GM23338 (cell line): ENCODE measurements around the gene CCNB3. TPM values are rescaled to one million over a fixed set of nuclear protein-coding genes. Genes with fewer than 3 reads are reported as not detected.

Experiments used
- ATAC-seq: fragments of 200-7000 bp; cut with Tn5 transposase; 3 replicates; pipeline ENCODE4 v1.9.1; 2020
- DNase-seq: peaks from one replicate; pipeline ENCODE4 v3.0.0-alpha.2; 2015; ENCODE audit warnings: low spot score
- H2AFZ ChIP-seq: fragments of 200-600 bp; sonication (generic); 2 replicates; pipeline ENCODE4 v1.8.0; 2016; ENCODE audit warnings: antibody characterized with exemption, mild to moderate bottlenecking, moderate library complexity
- H3F3A ChIP-seq: fragments of 200-600 bp; sonication (generic); replicated peaks from 2 replicates; pipeline ENCODE4 v1.8.0; 2017; ENCODE audit warnings: antibody characterized with exemption, mixed run types, low read depth
- H3K27ac ChIP-seq: fragments of 200-600 bp; sonication (generic); 2 replicates; pipeline ENCODE4 v1.6.1; 2016; ENCODE audit warnings: low read depth
- H3K27me3 ChIP-seq: fragments of 200-600 bp; sonication (generic); 2 replicates; pipeline ENCODE4 v1.8.0; 2016; ENCODE audit warnings: mild to moderate bottlenecking, mixed run types, moderate library complexity; ENCODE audit not compliant: insufficient read depth
- H3K36me3 ChIP-seq: fragments of 200-600 bp; sonication (generic); 2 replicates; pipeline ENCODE4 v1.8.0; 2016; ENCODE audit warnings: mild to moderate bottlenecking; ENCODE audit not compliant: insufficient read depth
- H3K4me1 ChIP-seq: fragments of 200-600 bp; sonication (generic); 2 replicates; pipeline ENCODE4 v1.8.0; 2016; ENCODE audit warnings: mild to moderate bottlenecking, moderate library complexity; ENCODE audit not compliant: insufficient read depth
- H3K4me2 ChIP-seq: fragments of 200-600 bp; sonication (generic); 2 replicates; pipeline ENCODE4 v1.7.1; 2017; ENCODE audit warnings: mixed run types
- H3K4me3 ChIP-seq: fragments of 200-600 bp; sonication (generic); 2 replicates; pipeline ENCODE4 v1.6.1; 2016; ENCODE audit warnings: mixed run types
- H3K79me2 ChIP-seq: fragments of 200-600 bp; sonication (generic); replicated peaks from 2 replicates; pipeline ENCODE4 v1.8.0; 2017; ENCODE audit warnings: mild to moderate bottlenecking; ENCODE audit not compliant: insufficient read depth
- H3K9me2 ChIP-seq: fragments of 200-600 bp; sonication (generic); 2 replicates; pipeline ENCODE4 v1.8.0; 2017; ENCODE audit not compliant: insufficient read depth
- H4K20me1 ChIP-seq: fragments of 200-600 bp; sonication (generic); replicated peaks from 2 replicates; pipeline ENCODE4 v1.8.0; 2017; ENCODE audit warnings: mild to moderate bottlenecking; ENCODE audit not compliant: insufficient read depth
- H3K27ac Mint-ChIP-seq: 2 replicates; pipeline ENCODE4 v1.8.0; 2020; ENCODE audit warnings: inconsistent platforms, mild to moderate bottlenecking, moderate library complexity, mixed read lengths
- H3K27me3 Mint-ChIP-seq: 3 replicates; pipeline ENCODE4 v1.8.0; 2022; ENCODE audit warnings: low read depth, mild to moderate bottlenecking, moderate library complexity, mixed read lengths, inconsistent platforms; ENCODE audit not compliant: insufficient read depth, poor library complexity
- H3K36me3 Mint-ChIP-seq: 3 replicates; pipeline ENCODE4 v1.8.0; 2021; ENCODE audit warnings: low read depth, mild to moderate bottlenecking, inconsistent platforms, moderate library complexity, mixed read lengths
- H3K4me1 Mint-ChIP-seq: 3 replicates; pipeline ENCODE4 v1.8.0; 2020; ENCODE audit warnings: mild to moderate bottlenecking, inconsistent platforms, mixed read lengths
- H3K4me3 Mint-ChIP-seq: 3 replicates; pipeline ENCODE4 v1.8.0; 2021; ENCODE audit warnings: moderate library complexity, mild to moderate bottlenecking, inconsistent platforms, mixed read lengths
- H3K9me3 Mint-ChIP-seq: 3 replicates; pipeline ENCODE4 v1.8.0; 2020; ENCODE audit warnings: moderate library complexity, mild to moderate bottlenecking, inconsistent platforms, mixed read lengths
- CREB1 ChIP-seq: fragments of 250-450 bp; sonication (Bioruptor Pico); IDR thresholded peaks from 2 replicates; pipeline ENCODE4 v1.5.0; 2020; ENCODE audit warnings: low read depth, mild to moderate bottlenecking, moderate library complexity
- CTCF ChIP-seq, 2 experiments: fragments of 200-600 bp in 1 of 2; sonication (generic) in 1 of 2; conservative IDR thresholded peaks; 2 replicates each; pipeline versions ENCODE4 v1.5.1 to v1.6.1; 2016 to 2017; ENCODE audit warnings: antibody characterized with exemption in 2 of 2, low read depth in 2 of 2, mild to moderate bottlenecking in 2 of 2, moderate library complexity in 1 of 2
- ETS1 ChIP-seq: IDR thresholded peaks from 2 replicates; pipeline ENCODE4 v1.6.1; 2016; ENCODE audit warnings: antibody characterized with exemption
- EZH2 ChIP-seq: fragments of 200-600 bp; sonication (generic); IDR thresholded peaks from one replicate; pipeline ENCODE4 v1.8.0; 2017; ENCODE audit warnings: antibody characterized with exemption, mild to moderate bottlenecking, low read depth; ENCODE audit not compliant: unreplicated experiment
- EZH2phosphoT487 ChIP-seq: fragments of 200-600 bp; sonication (generic); IDR thresholded peaks from one replicate; pipeline ENCODE4 v1.8.1; 2018; ENCODE audit warnings: antibody characterized with exemption; ENCODE audit not compliant: unreplicated experiment
- JUNB ChIP-seq: IDR thresholded peaks from one replicate; pipeline ENCODE4 v1.6.1; 2016; ENCODE audit warnings: antibody characterized with exemption; ENCODE audit not compliant: unreplicated experiment
- NANOG ChIP-seq: IDR thresholded peaks from 2 replicates; pipeline ENCODE4 v1.6.1; 2016; ENCODE audit warnings: antibody characterized with exemption, borderline replicate concordance
- POLR2AphosphoS5 ChIP-seq: IDR thresholded peaks from 2 replicates; pipeline ENCODE4 v1.6.1; 2016; ENCODE audit warnings: antibody characterized with exemption, low read depth
- STAT1 ChIP-seq: IDR thresholded peaks from one replicate; pipeline ENCODE4 v1.6.1; 2016; ENCODE audit warnings: antibody characterized with exemption; ENCODE audit not compliant: unreplicated experiment
- ZNF114 ChIP-seq: fragments of 250-450 bp; sonication (Bioruptor Pico); IDR thresholded peaks from 2 replicates; pipeline ENCODE4 v1.5.0; 2020; ENCODE audit warnings: mild to moderate bottlenecking, moderate library complexity
- ZNF331 ChIP-seq: fragments of 250-450 bp; sonication (Bioruptor Pico); IDR thresholded peaks from 2 replicates; pipeline ENCODE4 v1.5.0; 2020; ENCODE audit warnings: low read depth, mild to moderate bottlenecking, moderate library complexity
- polyA plus RNA-seq: library from polyadenylated mRNA; unstranded; fragments of >200 nt; fragmentation: Nextera tagmentation; extraction: Ambion mirVana; gene quantifications from 2 replicates; pipeline ENCODE4 v1.2.1, GENCODE V29; 2016
- total RNA-seq: library from RNA; depleted of rRNA; stranded (reverse); fragments of >200 nt; shearing (Covaris generic); gene quantifications from 2 replicates; pipeline ENCODE4 v1.2.3, GENCODE V29; 2014
- TF ChIP-seq, protein P1 (sequence below): fragments of 250-450 bp; sonication (Bioruptor Pico); IDR thresholded peaks from 2 replicates; pipeline ENCODE4 v1.5.0; 2020; ENCODE audit warnings: mild to moderate bottlenecking, moderate library complexity

Gene CCNB3
- total and polyA plus RNA-seq, 2 experiments from 2014 or later, result 0.13 to 1.2 TPM

DNA sequence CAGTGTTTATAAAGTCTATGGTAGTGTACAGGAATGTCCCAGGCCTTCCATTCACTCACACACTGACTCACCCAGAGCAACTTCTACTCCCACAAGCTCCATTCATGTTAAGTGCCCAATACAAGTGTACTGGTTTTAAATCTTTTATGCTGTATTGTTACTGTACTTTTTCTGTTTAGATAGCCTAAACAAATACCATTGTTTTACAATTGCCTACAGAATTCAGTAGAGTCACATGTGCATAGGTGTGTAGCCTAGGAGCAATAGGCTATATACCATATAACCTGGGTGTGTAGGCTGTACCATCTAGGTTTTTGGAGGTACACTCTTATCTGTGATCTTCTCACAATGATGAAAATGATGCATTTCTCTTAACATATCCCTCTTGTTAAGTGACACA is 139.4 kb downstream of the CCNB3 start:
- no peak overlapping the region for H3K4me3 ChIP-seq
- H3K79me2 ChIP-seq, result no peaks in the 10 kb centered on the region
- DNase-seq (no peak), ATAC-seq (no peak)
- no peak for TF ChIP-seq STAT1
- no peak for TF ChIP-seq POLR2AphosphoS5
- no peak for TF ChIP-seq ETS1
- no peak for TF ChIP-seq NANOG
- TF ChIP-seq, protein P1, sequence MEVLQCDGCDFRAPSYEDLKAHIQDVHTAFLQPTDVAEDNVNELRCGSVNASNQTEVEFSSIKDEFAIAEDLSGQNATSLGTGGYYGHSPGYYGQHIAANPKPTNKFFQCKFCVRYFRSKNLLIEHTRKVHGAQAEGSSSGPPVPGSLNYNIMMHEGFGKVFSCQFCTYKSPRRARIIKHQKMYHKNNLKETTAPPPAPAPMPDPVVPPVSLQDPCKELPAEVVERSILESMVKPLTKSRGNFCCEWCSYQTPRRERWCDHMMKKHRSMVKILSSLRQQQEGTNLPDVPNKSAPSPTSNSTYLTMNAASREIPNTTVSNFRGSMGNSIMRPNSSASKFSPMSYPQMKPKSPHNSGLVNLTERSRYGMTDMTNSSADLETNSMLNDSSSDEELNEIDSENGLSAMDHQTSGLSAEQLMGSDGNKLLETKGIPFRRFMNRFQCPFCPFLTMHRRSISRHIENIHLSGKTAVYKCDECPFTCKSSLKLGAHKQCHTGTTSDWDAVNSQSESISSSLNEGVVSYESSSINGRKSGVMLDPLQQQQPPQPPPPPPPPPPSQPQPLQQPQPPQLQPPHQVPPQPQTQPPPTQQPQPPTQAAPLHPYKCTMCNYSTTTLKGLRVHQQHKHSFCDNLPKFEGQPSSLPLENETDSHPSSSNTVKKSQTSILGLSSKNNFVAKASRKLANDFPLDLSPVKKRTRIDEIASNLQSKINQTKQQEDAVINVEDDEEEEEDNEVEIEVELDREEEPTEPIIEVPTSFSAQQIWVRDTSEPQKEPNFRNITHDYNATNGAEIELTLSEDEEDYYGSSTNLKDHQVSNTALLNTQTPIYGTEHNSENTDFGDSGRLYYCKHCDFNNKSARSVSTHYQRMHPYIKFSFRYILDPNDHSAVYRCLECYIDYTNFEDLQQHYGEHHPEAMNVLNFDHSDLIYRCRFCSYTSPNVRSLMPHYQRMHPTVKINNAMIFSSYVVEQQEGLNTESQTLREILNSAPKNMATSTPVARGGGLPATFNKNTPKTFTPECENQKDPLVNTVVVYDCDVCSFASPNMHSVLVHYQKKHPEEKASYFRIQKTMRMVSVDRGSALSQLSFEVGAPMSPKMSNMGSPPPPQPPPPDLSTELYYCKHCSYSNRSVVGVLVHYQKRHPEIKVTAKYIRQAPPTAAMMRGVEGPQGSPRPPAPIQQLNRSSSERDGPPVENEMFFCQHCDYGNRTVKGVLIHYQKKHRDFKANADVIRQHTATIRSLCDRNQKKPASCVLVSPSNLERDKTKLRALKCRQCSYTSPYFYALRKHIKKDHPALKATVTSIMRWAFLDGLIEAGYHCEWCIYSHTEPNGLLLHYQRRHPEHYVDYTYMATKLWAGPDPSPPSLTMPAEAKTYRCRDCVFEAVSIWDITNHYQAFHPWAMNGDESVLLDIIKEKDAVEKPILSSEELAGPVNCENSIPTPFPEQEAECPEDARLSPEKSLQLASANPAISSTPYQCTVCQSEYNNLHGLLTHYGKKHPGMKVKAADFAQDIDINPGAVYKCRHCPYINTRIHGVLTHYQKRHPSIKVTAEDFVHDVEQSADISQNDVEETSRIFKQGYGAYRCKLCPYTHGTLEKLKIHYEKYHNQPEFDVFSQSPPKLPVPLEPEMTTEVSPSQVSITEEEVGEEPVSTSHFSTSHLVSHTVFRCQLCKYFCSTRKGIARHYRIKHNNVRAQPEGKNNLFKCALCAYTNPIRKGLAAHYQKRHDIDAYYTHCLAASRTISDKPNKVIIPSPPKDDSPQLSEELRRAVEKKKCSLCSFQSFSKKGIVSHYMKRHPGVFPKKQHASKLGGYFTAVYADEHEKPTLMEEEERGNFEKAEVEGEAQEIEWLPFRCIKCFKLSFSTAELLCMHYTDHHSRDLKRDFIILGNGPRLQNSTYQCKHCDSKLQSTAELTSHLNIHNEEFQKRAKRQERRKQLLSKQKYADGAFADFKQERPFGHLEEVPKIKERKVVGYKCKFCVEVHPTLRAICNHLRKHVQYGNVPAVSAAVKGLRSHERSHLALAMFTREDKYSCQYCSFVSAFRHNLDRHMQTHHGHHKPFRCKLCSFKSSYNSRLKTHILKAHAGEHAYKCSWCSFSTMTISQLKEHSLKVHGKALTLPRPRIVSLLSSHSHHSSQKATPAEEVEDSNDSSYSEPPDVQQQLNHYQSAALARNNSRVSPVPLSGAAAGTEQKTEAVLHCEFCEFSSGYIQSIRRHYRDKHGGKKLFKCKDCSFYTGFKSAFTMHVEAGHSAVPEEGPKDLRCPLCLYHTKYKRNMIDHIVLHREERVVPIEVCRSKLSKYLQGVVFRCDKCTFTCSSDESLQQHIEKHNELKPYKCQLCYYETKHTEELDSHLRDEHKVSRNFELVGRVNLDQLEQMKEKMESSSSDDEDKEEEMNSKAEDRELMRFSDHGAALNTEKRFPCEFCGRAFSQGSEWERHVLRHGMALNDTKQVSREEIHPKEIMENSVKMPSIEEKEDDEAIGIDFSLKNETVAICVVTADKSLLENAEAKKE (CRISPR knock-in tag), result no peak
- no peak for TF ChIP-seq ZNF331 (CRISPR knock-in tag)
- no peak for TF ChIP-seq EZH2
- TF ChIP-seq CREB1 (CRISPR knock-in tag), result no peak
- TF ChIP-seq ZNF114 (CRISPR knock-in tag), result no peak
- TF ChIP-seq EZH2phosphoT487, result no peak
- no peak for TF ChIP-seq CTCF (conservative IDR thresholded peaks at IDR 0.05; ENCODE audit: low read depth in 2 of 2)
- TF ChIP-seq JUNB, result no peak
- no peaks in the 10 kb centered on the region for H4K20me1 ChIP-seq
- Mint-ChIP-seq H3K27me3 (peaks cover 6% of the 10 kb centered on the region), H3K9me3 (no peaks in the 10 kb centered on the region), H3K36me3 (no peaks in the 10 kb centered on the region), H3K4me3 (no peak overlapping the region), H3K4me1 (no peaks in the 10 kb centered on the region), H3K27ac (no peak overlapping the region)
- H3K9me2 ChIP-seq, result no peaks in the 10 kb centered on the region
- no peaks in the 10 kb centered on the region for H3F3A ChIP-seq
- no peak overlapping the region for H3K27ac ChIP-seq
- H2AFZ ChIP-seq, result no peak overlapping the region
- H3K4me2 ChIP-seq, result no peak overlapping the region
- H3K4me1 ChIP-seq, result no peaks in the 10 kb centered on the region
- no peaks in the 10 kb centered on the region for H3K36me3 ChIP-seq
- H3K27me3 ChIP-seq, result no peaks in the 10 kb centered on the region
